Measurements from ENCODE around the gene MPRIP.

DNA sequence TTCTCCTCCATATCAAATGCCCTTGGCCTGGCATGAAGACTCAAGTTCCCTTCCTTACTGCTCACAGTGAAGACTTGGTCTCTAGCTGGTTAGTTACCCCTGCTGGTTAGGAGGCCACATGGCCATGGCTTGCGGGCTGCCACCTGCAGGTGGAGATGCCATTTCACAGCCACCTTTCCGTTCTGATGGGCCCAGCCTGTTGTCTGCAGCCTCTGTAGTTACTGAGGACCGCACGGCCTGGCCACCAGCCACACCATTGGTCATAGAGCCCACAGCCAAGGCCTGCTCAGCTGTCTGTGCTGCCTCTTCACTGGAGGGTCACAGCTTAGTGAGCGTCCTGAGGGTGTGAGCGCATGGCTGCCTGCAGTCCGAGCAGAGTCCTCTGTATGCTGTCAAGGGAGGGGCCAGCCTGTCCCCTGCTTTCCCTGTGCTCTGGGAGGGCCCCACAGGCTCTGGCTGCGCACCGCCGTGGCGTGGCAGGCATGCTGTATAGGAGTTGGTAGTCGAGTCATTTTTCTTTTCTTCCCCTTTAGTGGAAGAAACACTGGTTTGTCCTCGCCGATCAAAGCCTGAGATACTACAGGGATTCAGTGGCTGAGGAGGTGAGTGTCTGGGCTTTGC lies 104.6 kb downstream of the MPRIP start:
- TF ChIP-seq REST (IDR thresholded peaks at IDR 0.05; ENCODE audit: low read depth) (no peak), CTCF (IDR thresholded peaks at IDR 0.05 in 2 of 3, conservative IDR thresholded peaks at IDR 0.05 in 1 of 3; ENCODE audit: borderline replicate concordance in 1 of 3, insufficient read depth in 1 of 3, low read depth in 2 of 3, low read length in 2 of 3) (peak; percentile 59 to 63 (median 62); a peak in 5 of 6 replicates), RAD21 (IDR thresholded peaks at IDR 0.05; ENCODE audit: low read depth) (peak; percentile 44), EGR1 (IDR thresholded peaks at IDR 0.05; ENCODE audit: low read depth) (no peak), EZH2 (IDR thresholded peaks at IDR 0.05) (no peak), POLR2A (IDR thresholded peaks at IDR 0.05; ENCODE audit: borderline replicate concordance, extremely low read depth, insufficient read depth, insufficient read length) (no peak), CBX3 (IDR thresholded peaks at IDR 0.05; ENCODE audit: low read depth) (no peak), ZNF274 (IDR thresholded peaks at IDR 0.05; ENCODE audit: low read depth, low read length) (no peak), SIN3A (IDR thresholded peaks at IDR 0.05; ENCODE audit: low read depth) (no peak), YY1 (IDR thresholded peaks at IDR 0.05; ENCODE audit: extremely low read depth, insufficient replicate concordance, low read depth, low read length) (no peak), EZH2phosphoT487 (IDR thresholded peaks at IDR 0.05; ENCODE audit: borderline replicate concordance) (no peak)
- TF ChIP-seq, protein P1, sequence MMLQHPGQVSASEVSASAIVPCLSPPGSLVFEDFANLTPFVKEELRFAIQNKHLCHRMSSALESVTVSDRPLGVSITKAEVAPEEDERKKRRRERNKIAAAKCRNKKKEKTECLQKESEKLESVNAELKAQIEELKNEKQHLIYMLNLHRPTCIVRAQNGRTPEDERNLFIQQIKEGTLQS (IDR thresholded peaks at IDR 0.05): no peak
- TF ChIP-seq, protein P2, sequence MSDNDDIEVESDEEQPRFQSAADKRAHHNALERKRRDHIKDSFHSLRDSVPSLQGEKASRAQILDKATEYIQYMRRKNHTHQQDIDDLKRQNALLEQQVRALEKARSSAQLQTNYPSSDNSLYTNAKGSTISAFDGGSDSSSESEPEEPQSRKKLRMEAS (IDR thresholded peaks at IDR 0.05): no peak; the same call in 1 of the 2 replicates
- TF ChIP-seq, protein P3, sequence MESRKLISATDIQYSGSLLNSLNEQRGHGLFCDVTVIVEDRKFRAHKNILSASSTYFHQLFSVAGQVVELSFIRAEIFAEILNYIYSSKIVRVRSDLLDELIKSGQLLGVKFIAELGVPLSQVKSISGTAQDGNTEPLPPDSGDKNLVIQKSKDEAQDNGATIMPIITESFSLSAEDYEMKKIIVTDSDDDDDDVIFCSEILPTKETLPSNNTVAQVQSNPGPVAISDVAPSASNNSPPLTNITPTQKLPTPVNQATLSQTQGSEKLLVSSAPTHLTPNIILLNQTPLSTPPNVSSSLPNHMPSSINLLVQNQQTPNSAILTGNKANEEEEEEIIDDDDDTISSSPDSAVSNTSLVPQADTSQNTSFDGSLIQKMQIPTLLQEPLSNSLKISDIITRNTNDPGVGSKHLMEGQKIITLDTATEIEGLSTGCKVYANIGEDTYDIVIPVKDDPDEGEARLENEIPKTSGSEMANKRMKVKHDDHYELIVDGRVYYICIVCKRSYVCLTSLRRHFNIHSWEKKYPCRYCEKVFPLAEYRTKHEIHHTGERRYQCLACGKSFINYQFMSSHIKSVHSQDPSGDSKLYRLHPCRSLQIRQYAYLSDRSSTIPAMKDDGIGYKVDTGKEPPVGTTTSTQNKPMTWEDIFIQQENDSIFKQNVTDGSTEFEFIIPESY (IDR thresholded peaks at IDR 0.05; ENCODE audit: extremely low read depth, insufficient replicate concordance, low read length): no peak
